ACC112 (cell line): ENCODE data around the gene MED12.

Source experiments
- H2AFZ ChIP-seq: fragments of 200-600 bp; sonication (generic); one replicate; pipeline ENCODE4 v1.6.0; 2017; ENCODE audit warnings: antibody characterized with exemption, low read length; ENCODE audit not compliant: unreplicated experiment
- H3K27ac ChIP-seq: fragments of 200-600 bp; sonication (generic); 2 replicates; pipeline ENCODE4 v1.5.1; 2014; ENCODE audit warnings: low read depth, mild to moderate bottlenecking, antibody characterized with exemption, low read length, moderate library complexity
- H3K27me3 ChIP-seq: fragments of 200-600 bp; sonication (generic); 2 replicates; pipeline ENCODE4 v1.6.1; 2014; ENCODE audit warnings: mild to moderate bottlenecking, antibody characterized with exemption, low read length, moderate library complexity, mixed read lengths; ENCODE audit not compliant: insufficient read depth
- H3K36me3 ChIP-seq: fragments of 200-600 bp; sonication (generic); 2 replicates; pipeline ENCODE4 v1.6.1; 2016; ENCODE audit warnings: mild to moderate bottlenecking, antibody characterized with exemption, low read length, moderate library complexity, mixed read lengths; ENCODE audit not compliant: insufficient read depth
- H3K4me1 ChIP-seq: fragments of 200-600 bp; sonication (generic); one replicate; pipeline ENCODE4 v1.6.1; 2016; ENCODE audit warnings: low read length, mixed read lengths; ENCODE audit not compliant: insufficient read depth, unreplicated experiment, control insufficient read depth
- H3K4me3 ChIP-seq: fragments of 200-600 bp; sonication (generic); 2 replicates; pipeline ENCODE4 v1.5.1; 2014; ENCODE audit warnings: mild to moderate bottlenecking, low read depth, low read length
- H3K79me2 ChIP-seq: fragments of 200-600 bp; sonication (generic); one replicate; pipeline ENCODE4 v1.6.0; 2016; ENCODE audit warnings: low read length; ENCODE audit not compliant: control insufficient read depth, unreplicated experiment, insufficient read depth

MED12 gene

DNA sequence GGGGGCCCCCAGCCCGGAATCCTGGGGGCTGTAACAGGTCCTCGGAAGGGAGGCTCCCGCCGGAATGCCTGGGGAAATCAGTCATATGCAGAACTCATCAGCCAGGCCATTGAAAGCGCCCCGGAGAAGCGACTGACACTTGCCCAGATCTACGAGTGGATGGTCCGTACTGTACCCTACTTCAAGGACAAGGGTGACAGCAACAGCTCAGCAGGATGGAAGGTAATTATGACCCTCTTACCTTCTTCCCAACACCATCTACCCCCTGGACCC lies 21.7 kb upstream of the MED12 start:
- Histone ChIP-seq H3K27me3 (no peaks in the 10 kb centered on the region), H2AFZ (no peak overlapping the region), H3K4me1 (no peaks in the 10 kb centered on the region), H3K4me3 (peak overlapping the region; percentile 89), H3K27ac (no peak overlapping the region), H3K79me2 (no peaks in the 10 kb centered on the region), H3K36me3 (no peaks in the 10 kb centered on the region)

DNA sequence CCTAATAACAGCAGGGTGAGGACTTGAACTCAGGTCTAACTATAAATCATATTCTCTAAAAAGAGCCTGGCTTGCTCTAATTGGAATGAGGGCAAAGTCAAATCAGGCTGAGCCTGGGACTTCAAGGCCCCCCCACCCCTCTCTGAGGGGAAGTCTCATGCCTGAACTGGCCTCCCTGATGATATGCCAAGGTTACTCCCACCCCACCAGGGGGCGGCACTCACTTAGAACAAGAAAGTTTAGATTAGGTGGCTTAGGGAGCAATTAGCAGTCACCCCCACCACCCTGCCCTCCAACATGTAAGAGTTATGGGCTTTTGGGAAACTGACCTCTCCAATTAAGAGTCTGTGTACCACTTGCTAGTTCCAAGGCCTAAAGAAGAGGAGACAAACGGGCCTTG lies 20.1 kb upstream of the MED12 start:
- no peaks in the 10 kb centered on the region for H3K36me3 ChIP-seq
- no peak overlapping the region for H3K27ac ChIP-seq
- H3K4me3 ChIP-seq: no peak overlapping the region

DNA sequence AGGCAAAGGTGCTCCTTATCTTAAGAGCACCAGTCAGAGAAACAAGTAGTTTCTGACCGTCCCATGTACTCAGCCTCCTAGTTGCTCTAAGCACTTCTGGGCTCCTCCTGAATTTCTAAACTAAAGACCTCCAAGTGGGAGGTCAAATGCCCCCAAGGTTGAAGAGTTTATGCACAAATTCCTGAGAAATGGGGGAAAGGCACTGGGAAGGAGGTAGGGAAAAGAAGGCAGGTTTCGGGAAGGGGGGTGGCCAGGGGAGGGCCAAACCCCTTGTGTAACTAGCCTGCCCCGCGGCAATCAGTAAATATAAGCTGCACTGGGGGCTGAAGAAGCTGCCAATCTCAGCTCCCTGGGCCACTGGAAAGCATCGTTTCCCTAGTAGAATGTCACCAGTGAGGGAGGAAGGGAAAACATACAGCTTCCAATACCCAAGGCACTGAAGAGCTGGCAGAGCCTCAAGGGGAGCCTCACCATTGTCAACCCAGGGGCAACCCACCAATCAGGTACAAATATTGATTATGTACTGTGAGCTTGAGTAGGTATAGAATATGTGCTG lies 19.4 kb upstream of the MED12 start:
- Histone ChIP-seq H3K79me2 (no peaks in the 10 kb centered on the region), H3K4me3 (no peak overlapping the region), H3K4me1 (peaks cover 4% of the 10 kb centered on the region), H2AFZ (no peak overlapping the region), H3K36me3 (no peaks in the 10 kb centered on the region), H3K27me3 (no peaks in the 10 kb centered on the region), H3K27ac (no peak overlapping the region)

More for the DNA sequence above, 20.1 kb upstream of the MED12 start:
- H3K27me3 ChIP-seq: no peaks in the 10 kb centered on the region
- H3K79me2 ChIP-seq: no peaks in the 10 kb centered on the region
- no peak overlapping the region for H2AFZ ChIP-seq
- H3K4me1 ChIP-seq: no peaks in the 10 kb centered on the region

DNA sequence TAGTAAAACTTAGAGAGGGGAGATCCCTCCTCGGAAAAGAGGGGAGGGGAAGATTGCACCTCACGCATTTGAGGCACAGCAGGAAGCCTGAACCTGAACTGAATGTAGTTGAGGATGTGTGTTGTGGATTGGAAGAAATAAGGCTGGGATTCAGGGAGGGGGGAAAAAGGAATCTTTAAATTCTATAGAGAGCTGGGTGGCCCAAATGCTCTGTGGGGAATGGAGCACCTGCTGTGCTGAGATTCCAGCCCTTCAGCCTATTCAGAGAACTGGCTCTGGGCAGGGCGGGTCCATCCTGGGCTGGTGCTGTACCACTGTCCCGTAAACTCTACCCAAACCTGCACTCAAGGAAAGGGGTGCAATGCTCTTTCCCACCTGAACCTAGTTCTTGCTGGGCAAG lies 18.7 kb upstream of the MED12 start:
- no peak overlapping the region for H3K27ac ChIP-seq
- H3K4me1 ChIP-seq: peaks cover 4% of the 10 kb centered on the region
- no peaks in the 10 kb centered on the region for H3K79me2 ChIP-seq
- H3K36me3 ChIP-seq: no peaks in the 10 kb centered on the region
- H3K4me3 ChIP-seq: no peak overlapping the region
- no peaks in the 10 kb centered on the region for H3K27me3 ChIP-seq
- no peak overlapping the region for H2AFZ ChIP-seq

DNA sequence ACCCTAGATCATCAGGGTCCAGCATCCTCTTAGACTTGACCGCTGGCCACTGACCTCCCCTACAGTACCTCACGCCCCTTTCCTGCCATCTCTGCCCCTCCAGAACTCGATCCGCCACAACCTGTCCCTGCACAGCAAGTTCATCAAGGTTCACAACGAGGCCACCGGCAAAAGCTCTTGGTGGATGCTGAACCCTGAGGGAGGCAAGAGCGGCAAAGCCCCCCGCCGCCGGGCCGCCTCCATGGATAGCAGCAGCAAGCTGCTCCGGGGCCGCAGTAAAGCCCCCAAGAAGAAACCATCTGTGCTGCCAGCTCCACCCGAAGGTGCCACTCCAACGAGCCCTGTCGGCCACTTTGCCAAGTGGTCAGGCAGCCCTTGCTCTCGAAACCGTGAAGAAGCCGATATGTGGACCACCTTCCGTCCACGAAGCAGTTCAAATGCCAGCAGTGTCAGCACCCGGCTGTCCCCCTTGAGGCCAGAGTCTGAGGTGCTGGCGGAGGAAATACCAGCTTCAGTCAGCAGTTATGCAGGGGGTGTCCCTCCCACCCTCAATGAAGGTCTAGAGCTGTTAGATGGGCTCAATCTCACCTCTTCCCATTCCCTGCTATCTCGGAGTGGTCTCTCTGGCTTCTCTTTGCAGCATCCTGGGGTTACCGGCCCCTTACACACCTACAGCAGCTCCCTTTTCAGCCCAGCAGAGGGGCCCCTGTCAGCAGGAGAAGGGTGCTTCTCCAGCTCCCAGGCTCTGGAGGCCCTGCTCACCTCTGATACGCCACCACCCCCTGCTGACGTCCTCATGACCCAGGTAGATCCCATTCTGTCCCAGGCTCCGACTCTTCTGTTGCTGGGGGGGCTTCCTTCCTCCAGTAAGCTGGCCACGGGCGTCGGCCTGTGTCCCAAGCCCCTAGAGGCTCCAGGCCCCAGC lies 17.6 kb upstream of the MED12 start:
- no peaks in the 10 kb centered on the region for H3K36me3 ChIP-seq

DNA sequence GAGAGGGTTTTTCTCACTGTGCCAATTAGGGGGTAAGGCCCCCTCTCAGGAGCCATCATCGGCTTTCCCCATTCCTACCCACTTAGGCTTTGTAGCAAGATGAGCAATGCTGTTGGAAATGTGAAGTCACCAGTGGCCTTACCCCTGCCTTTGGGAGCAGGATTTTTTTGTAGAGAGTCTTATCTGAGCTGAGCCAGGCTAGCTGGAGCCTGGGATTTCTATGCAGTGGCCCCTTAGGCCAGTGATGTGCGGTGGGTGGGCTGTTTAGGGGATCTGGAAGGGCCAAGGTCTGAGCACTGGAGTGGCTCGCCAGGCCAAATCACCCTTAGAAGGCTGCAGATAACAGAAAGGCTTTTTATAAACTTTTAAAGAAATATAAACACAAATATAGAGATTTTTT lies 16.1 kb upstream of the MED12 start:
- Histone ChIP-seq H2AFZ (no peak overlapping the region), H3K27me3 (no peaks in the 10 kb centered on the region), H3K4me3 (no peak overlapping the region), H3K79me2 (no peaks in the 10 kb centered on the region), H3K36me3 (no peaks in the 10 kb centered on the region), H3K4me1 (peaks cover 4% of the 10 kb centered on the region), H3K27ac (no peak overlapping the region)

More for the DNA sequence above, 17.6 kb upstream of the MED12 start:
- H3K79me2 ChIP-seq: no peaks in the 10 kb centered on the region
- peaks cover 4% of the 10 kb centered on the region for H3K4me1 ChIP-seq
- no peak overlapping the region for H2AFZ ChIP-seq
- no peak overlapping the region for H3K27ac ChIP-seq
- H3K4me3 ChIP-seq: no peak overlapping the region
- no peaks in the 10 kb centered on the region for H3K27me3 ChIP-seq

DNA sequence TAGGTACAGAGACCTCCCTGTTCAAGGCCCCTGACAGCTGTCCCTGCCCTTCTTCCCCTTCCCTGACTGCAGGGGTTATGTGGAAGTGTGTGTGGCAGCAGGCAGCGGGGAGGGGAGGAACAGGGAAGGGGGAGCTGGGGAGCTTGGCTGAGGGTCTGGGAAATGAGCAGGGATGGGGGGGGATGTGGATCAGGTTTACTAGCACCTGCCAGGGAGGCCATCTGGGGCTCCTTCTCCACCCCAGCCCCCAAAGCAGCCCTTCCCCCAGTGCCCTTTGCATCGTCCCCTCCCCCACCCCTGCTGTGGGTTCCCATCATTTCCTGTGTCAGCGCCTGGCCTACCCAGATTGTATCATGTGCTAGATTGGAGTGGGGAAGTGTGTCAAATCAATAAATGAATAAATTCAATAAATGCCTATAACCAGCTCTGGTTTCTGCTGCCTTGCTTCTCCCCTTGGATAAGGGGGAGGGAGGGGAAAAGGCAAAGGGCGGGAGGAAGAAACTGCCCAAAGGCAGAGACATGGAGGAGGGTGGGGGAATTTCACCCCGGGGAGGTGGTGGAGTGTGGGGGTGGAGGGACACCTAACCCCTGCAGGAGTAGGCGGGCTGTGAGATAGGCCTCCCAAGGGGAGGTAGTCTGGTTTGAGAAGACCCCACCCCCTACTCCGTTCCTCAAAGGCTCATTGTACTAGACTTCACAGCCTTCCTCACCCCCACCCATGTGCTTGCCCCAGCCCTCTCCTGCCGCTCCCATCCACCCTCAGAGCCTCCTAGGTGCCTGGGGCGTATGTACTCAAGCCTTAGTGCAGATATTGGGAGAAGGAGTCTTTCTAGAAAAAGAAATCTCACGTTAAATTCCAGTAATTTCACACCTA lies 15.0 kb upstream of the MED12 start:
- Histone ChIP-seq H3K4me3 (no peak overlapping the region), H3K27me3 (no peaks in the 10 kb centered on the region), H3K36me3 (no peaks in the 10 kb centered on the region), H3K79me2 (no peaks in the 10 kb centered on the region), H2AFZ (no peak overlapping the region), H3K4me1 (peaks cover 4% of the 10 kb centered on the region), H3K27ac (no peak overlapping the region)

DNA sequence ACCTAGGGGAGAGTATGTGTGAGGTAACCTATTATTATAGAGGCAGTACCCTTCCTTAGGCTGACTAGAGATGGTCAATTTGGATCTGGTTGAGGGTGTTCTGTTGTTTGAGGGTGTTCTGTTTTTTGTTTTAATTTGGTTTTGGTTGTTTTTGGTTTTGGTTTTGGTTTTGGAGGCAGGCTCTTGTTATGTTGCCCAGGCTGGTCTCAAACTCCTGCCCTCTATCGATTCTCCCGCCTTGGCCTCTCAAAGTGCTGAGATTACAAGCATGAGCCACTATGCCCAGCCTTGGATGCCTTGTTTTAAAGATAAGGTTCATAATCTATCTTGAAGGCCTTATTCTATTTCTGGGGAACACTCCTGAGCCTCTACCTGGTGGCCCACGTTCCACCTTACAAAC lies 12.8 kb upstream of the MED12 start:
- no peak overlapping the region for H3K4me3 ChIP-seq
- H2AFZ ChIP-seq: no peak overlapping the region
- H3K79me2 ChIP-seq: no peaks in the 10 kb centered on the region
- peaks cover 4% of the 10 kb centered on the region for H3K4me1 ChIP-seq
- H3K27me3 ChIP-seq: no peaks in the 10 kb centered on the region
- no peak overlapping the region for H3K27ac ChIP-seq
- no peaks in the 10 kb centered on the region for H3K36me3 ChIP-seq

DNA sequence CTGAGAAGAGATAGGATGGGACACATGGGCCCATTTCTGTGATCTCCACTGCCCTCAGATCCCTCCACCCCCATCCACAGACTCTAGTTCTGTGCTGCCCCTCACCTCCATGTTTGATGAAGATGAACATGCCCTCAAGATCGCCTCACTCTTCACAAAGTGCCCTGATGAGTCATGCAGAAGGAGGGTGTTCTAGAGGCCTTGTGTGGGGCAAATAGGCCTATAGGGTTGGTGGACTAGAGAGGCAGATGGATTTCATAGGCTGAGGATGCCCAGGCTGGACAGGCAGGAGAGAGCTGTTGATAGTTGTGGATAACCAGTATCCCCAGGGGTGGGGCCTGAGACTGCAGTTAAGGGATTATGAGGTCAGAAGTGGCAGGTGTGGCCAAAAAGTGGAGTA lies 12.0 kb upstream of the MED12 start, which contains the start of gene CXorf65:
TSS of gene CXorf65 (minus strand) at position 314 of the 400 bp plus-strand sequence. CDS start at position 130, 184 bp downstream.
- Histone ChIP-seq H3K36me3 (no peaks in the 10 kb centered on the region), H3K27ac (no peak within 1 kb of the TSS), H3K79me2 (no peaks in the 10 kb centered on the region), H3K27me3 (no peaks in the 10 kb centered on the region), H3K4me3 (no peak within 1 kb of the TSS), H3K4me1 (peaks cover 4% of the 10 kb centered on the region), H2AFZ (no peak within 1 kb of the TSS)

DNA sequence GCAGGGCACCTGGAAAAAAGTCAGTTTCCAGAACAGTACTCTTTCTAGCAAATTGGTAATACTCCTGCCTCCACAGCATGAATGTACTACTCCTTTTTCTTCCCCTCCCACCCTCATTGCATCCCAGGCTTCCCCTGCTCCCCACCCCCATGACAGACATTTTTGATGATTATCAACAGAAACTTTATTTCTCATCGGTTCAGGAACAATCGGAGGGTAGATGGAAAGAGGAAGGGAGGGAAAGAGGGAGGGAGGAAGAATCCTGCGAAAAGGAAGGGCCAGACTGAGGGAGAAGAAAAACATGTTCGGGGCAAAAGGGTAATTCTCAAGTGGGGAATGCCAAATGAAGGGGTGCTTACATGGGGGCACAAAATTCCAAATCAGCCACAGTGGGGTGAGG lies 11.2 kb upstream of the MED12 start:
- H3K36me3 ChIP-seq: no peaks in the 10 kb centered on the region
- no peak overlapping the region for H2AFZ ChIP-seq
- H3K27me3 ChIP-seq: no peaks in the 10 kb centered on the region
- H3K4me1 ChIP-seq: peaks cover 4% of the 10 kb centered on the region
- H3K79me2 ChIP-seq: no peaks in the 10 kb centered on the region
- H3K4me3 ChIP-seq: no peak overlapping the region
- H3K27ac ChIP-seq: no peak overlapping the region
